C4-2B (cell line): Measurements from ENCODE around the gene FDPS.

ENCODE experiments used
- CTCF ChIP-seq: fragments of 450-650 bp; conservative IDR thresholded peaks from 2 replicates; pipeline ENCODE4 v1.5.1; 2017; ENCODE audit warnings: mild to moderate bottlenecking
- ZFX ChIP-seq: fragments of 450-650 bp; IDR thresholded peaks from 2 replicates; pipeline ENCODE4 v1.6.1; 2017

- TF ChIP-seq CTCF: no peak
- no peak for TF ChIP-seq ZFX
Measured at GRCh38 chr1:155323729-155324036, 15.0 kb downstream of the FDPS start.
